Right renal cortex interstitium (tissue), 3 donors: ENCODE measurements around the gene DZIP1L. TPM values are rescaled to one million over a fixed set of nuclear protein-coding genes. Genes with fewer than 3 reads are reported as not detected.

ENCODE experiments used
- DNase-seq, 3 donors: peaks; one replicate each; pipeline ENCODE4 v3.0.0-alpha.2; 2013; ENCODE audit warnings: low read depth in 3 of 3, low spot score in 2 of 3
- polyA plus RNA-seq, 3 donors: library from polyadenylated mRNA; unstranded; fragments of 120-200 nt; gene quantifications; one replicate each; pipeline ENCODE4 v1.2.1, GENCODE V29; 2013; ENCODE audit not compliant: insufficient read length in 3 of 3

DZIP1L gene
- polyA plus RNA-seq, 3 donors: 12.7 to 14.9 (median 13.3) TPM

DNA sequence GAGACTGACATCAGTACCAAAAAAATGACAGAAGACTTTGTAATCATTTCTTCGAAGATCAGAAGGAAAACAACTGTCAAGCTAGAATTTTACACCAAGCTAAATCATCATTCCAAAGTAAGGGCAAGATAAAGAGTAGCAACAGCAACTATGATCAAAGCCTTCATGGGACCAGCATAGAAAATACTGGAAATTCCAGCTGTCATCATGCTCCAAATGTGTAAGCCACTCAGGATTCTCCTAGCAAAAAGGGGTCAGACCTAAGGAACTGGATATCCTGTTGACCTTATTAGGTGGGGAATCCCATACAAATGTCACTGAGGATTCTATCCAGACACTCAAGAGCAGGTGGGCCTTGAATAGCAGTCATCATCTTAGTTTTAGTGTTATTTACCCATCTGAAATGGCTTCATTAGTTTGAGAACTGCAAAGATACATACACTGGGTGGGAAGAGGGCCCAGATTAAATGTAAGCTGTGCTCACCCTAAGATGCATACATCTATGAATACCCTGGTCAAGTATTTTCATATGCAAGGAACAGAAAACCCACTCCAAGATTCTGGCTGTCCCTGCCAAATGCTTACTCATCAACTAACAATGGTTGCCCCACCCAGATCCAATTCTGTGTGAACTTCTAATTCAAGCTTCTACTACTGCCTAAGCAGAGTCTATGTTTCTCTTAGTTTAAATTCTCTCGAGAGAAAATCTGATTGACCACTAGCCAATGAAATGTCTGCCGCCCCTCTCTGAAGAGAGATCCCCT, 72.0 kb downstream of the DZIP1L start:
- DNase-seq: no peak

DNA sequence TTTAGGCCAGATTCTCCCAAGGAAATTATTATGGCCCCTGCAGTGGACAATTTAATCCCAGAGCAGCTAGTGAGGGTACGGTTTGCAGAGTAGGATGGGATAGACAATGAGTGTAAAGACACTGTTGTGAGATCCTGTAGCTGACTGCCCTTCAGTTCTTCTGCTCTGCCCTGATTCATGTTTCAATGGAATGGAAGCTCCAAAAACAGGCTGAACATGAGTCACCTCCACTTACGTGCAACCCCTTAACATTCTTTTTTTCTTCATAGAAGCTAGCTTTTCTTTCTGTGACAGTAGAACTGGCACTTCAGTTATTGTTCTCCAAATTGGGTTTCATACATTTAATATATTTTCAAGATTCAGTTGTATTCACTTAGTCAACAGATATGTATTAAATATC, 73.4 kb downstream of the DZIP1L start:
- no peak for DNase-seq

DNA sequence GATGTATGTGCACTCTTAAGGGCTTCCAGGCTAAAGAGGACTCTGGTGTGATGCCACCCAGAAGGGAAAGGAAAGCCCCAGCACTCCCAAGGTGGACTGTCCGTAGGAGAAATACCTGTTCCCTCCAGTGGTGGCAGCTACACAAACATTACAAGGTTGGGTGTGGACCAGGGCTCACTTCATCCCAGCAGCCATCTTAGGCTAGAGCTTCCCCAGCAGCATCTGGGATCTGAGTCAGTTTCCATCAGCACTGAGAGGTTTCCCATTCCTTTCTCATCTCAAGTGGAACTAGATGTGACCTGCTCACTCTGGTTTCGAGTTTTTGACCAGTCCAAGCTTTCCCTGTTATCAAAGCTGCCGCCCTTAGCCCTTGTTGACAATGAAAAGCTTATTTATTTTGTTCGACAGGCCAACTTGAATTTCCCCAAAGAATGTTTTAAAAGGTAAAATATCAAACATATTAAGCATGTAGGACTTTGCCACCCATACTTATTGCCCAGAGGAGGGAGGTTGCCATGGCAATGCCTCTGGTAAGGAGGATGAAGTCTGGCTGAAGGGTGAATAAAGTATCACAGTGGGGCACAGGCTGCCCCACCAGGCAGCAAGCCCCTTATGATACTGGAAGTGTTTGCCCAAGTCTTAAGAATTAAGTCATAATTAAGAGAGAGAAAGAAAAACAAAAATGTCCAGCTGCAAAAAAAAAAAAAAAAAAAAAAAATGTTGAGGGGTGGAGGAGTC, 76.5 kb downstream of the DZIP1L start:
- no peak for DNase-seq

DNA sequence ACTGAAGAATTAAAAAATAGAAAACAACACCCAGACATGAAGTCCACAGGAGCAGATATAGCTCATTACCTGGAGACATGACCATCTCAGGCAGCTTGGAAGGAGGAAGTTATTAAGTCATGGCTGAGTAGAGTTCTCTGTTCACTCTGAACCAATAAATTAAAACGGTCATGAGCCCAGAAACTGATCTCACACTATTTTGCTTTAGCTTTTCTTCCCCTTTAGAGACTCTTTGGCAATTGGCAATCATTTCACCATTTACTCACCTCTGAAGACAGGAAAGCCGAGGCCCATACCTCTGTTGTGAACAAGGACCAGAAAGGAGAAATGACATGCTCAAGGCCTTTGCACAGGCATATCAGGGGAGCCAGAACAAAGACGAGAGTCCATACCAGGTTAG, 78.8 kb downstream of the DZIP1L start:
- no peak for DNase-seq

DNA sequence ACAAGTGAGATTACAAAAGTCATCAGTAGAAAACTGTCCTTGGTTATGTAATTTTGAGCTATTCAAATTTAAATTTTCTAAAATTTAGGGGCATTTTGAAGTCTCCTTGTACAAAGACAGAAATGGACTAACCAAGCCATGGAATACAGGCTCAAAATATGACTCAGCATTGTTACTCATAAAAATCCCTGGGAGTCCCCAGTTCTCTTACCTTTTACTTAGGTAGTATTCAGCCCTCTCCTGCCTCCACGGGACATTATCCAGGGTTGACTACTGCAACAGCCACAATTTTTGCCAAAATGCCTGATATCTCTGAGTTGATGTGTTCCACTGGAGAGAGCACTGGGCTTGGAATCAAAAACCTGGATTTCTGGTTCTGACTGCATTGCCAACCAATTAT, 80.5 kb downstream of the DZIP1L start:
- no peak for DNase-seq

DNA sequence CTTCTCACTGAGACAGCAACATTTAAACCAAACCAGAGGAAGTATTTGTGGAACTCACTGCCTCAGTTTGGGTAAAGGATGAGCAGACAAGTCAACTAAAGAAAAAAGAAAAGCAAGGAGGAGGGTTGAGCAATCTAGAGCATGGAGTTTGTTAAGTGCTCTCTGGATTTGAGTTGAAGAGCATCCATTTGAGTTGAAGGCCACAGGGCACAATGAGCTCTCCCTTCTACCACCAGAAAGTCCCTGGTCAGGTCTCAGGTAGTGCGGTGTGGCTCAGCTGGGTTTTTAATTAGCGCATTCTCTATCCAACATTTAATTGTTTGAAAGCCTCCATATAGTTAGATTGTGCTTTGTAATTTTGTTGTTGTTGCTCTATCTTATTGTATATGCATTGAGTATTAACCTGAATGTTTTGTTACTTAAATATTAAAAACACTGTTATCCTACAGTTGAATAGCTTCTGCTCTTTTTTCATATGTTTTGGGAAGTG, 82.2 kb downstream of the DZIP1L start:
- DNase-seq: no peak

DNA sequence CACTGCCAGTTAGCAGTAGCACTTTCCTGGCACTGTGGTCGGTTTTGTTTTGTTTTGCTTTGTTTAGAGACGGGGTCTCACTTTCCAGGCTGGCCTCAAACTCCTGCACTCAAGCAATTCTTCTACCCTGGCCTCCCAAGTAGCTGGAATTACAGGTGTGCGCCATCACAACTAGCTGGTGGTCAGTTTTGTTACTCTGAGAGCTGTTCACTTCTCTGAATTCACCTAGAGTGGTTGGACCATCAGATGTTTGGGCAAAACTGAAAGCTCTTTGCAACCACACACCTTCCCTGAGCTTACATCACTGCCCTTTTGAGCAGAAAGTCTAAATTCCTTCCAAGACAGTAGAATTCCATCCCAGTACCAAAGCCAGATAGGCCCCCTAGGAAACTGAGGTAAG, 82.8 kb downstream of the DZIP1L start:
- no peak for DNase-seq

DNA sequence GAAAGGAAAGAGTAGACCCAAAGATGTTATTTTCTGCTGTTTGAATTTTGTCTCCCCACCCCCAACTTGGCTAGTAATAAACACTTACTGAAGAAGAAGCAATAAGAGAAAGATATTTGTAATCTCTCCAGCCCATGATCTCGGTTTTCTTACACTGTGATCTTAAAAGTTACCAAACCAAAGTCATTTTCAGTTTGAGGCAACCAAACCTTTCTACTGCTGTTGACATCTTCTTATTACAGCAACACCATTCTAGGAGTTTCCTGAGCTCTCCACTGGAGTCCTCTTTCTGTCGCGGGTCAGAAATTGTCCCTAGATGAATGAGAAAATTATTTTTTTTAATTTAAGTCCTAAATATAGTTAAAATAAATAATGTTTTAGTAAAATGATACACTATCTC, 83.9 kb downstream of the DZIP1L start:
- DNase-seq: no peak

DNA sequence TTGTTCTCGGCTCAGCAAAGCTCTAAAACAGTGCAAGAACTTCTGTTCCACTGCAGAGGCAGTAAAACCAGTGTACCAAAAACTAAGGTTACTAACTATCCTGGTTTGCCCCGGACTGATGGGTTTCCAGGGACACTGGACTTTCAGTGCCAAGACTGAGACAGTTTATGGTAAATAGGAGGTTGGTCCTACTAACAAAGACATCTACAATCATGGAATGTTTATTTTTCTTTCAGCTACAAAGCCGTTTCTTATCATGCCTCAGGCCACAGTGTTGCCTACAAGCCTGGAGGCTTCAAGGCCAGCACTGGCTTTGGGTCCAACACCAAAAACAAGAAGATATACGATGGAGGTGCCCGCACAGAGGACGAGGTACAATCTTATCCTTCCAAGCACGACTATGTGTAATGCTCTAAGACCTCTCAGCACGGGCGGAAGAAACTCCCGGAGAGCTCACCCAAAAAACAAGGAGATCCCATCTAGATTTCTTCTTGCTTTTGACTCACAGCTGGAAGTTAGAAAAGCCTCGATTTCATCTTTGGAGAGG, 84.6 kb downstream of the DZIP1L start:
- no peak for DNase-seq

DNA sequence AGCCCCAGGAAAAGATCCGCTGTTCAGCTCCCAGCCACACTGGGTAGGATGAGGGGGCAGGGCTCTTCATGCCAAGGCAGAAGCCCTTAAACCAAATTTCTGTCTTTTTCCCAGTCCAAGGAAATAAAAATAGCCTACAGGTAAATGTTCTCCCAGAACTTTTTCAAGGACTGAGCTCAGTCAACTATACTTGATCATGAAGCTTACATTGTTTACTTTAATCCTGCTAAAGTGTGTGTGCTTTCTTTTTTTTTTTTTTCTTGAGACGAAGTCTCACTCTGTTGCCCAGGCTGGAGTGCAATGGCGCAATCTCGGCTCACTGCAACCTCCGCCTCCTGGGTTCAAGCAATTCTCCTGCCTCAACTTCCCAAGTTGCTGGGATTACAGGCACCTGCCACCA, 87.6 kb downstream of the DZIP1L start:
- no peak for DNase-seq

DNA sequence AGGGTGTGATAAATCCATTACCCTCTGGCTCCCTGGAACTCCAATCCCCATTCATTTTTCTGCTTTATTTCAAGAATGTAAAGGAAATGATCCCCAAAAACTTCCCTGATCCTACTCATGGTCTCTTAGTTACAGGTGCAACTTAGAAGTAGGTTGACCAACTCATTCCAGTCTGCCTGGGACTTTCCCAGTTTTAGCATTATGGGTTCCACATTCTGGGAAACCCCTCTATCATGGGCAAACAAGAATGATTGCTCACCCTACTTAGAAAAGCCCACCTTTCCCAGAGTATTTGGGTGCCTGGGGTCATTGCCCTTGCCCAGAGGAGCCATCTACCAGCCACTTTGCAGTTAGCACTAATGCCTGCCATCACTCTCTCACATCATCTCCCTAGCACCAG, 89.9 kb downstream of the DZIP1L start:
- DNase-seq: no peak

DNA sequence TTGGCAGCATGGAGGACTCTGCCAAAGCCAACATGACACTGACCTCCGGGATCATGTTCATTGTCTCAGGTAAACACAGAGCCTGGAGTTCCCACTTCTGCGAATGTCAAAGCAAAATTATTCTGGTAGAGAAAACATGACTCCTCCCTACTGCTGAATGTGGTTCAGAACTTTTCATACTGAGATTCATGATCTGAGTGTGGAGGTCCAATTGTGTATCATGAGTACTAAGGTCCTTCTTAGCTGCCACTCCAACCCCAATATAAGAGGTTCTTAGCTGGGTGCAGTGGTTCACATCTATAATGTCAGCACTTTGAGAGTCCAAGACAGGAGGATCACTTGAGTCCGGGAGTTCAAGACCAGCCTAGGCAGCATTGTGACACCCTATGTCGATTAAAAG, 91.7 kb downstream of the DZIP1L start:
- DNase-seq: no peak

DNA sequence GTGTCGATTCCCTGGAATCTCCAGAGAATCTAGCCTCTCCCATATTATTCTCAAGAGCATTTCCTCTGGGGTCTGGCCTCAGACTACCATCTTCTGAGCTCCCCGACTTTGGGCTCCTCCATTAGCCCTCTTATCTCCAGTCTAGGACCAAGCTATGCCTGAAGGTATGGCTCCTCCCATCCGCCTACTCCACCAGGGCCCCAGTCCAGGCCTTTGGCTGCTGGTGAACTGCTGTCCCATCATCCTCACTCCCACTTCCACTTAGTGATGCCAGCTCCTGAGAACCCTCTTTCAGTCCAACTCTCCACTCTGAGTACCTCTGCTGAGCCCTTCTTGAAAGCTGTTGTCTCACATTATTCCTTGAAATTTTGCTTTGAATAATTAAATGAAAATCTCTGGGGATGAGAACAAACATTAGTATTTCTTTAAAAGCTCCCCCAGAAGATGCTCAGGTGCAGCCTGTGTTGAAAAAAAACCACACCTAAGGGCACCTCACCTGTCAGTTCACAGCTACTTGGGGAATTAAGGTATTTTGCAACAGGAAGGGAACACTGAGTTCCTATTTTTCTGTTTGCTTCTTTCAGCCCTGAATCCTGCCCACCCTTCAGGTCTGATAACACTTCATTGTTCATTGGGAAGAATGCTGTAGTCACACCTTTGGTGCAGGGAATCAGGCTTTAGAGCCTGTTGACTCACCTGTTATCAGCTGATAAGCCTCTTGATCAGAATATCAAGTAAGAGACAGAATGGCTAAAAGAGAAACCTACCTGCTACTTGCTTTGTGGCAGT, 95.9 kb downstream of the DZIP1L start:
- no peak for DNase-seq

DNA sequence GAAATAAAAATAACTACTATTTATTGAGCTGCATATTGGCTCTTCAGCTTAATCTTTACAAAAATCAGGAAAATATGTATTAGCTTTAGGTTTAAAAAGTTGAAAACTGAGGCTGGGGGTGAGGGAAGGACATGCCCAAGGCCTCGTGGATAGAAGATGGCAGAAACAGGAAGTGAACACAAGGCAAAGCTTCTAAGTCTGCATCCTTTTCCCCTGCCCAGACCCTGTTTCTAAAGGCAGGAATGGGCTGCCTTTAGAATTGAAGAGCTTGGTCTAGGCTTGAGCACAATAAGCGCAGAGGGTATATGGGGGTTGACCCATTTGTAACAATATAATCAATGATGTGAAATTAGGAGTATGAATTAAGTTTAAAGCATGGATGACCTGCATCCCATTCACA, 99.3 kb downstream of the DZIP1L start:
- DNase-seq: no peak

DNA sequence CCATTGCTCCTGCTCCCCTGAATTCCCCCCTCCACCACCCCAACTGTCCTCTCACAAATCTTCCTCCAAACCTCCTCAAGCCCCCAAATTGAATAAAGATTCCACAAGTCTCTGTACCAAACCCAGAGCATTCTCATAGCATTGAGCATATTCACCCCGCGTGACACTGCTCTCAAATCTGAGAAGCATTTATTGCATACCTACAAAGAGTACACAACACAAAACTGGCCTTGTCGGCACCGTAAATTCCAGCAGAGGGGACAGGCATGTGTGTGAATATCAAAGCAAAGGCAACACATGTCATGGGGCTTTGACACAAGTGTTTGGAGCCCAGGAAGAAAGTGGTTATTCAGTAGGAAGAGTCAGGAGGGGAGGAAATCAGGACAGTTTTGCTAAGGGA, 102.9 kb downstream of the DZIP1L start:
- DNase-seq: no peak

Other genes starting within 250 kb of the DZIP1L start
- under 1 TPM; 0.71 to 0.79 (median 0.78) TPM for gene CLDN18, start 105.4 kb downstream of the DZIP1L start, polyA plus RNA-seq
- 1 to 10 TPM in 1 of 3 donors, under 1 TPM in 2; 0.83 to 1.4 (median 0.96) TPM for gene A4GNT, start 16.8 kb upstream of the DZIP1L start, polyA plus RNA-seq
- 10 to 100 TPM; 19.9 to 21.8 (median 20.1) TPM for gene DBR1, start 59.3 kb upstream of the DZIP1L start, polyA plus RNA-seq
- 10 to 100 TPM; 55.9 to 58.6 (median 57.9) TPM for gene ARMC8, start 71.7 kb upstream of the DZIP1L start, polyA plus RNA-seq
- gene NME9, start 214.2 kb upstream of the DZIP1L start, polyA plus RNA-seq: 1 to 10 TPM; 2.0 to 2.7 (median 2.4) TPM
- 10 to 100 TPM; 31.3 to 34.6 (median 31.9) TPM for gene MRAS, start 233.0 kb upstream of the DZIP1L start, polyA plus RNA-seq